Karpas-422 (cell line): ENCODE measurements around the gene ANO4. TPM values are rescaled to one million over a fixed set of nuclear protein-coding genes. Genes with fewer than 3 reads are reported as not detected.
"Not testable (repeated sequence)": the region's sequence is repeated elsewhere in the genome, so short reads cannot be mapped to it uniquely, and the experiment has no call there.

Experiments used
- DNase-seq: peaks from one replicate; pipeline ENCODE4 v3.0.0-alpha.2; 2015
- H2AFZ ChIP-seq: fragments of 200-600 bp; sonication (generic); 2 replicates; pipeline ENCODE4 v1.6.1; 2014; ENCODE audit warnings: antibody characterized with exemption, low read length, mixed read lengths
- H3K27ac ChIP-seq: fragments of 200-600 bp; sonication (generic); 2 replicates; pipeline ENCODE4 v1.5.1; 2014; ENCODE audit warnings: mild to moderate bottlenecking, low read length, moderate library complexity
- H3K27me3 ChIP-seq: fragments of 200-600 bp; sonication (generic); 2 replicates; pipeline ENCODE4 v1.6.1; 2014; ENCODE audit warnings: low read length, mixed read lengths
- H3K36me3 ChIP-seq: fragments of 200-600 bp; sonication (generic); 2 replicates; pipeline ENCODE4 v1.6.1; 2014; ENCODE audit warnings: low read length, mixed read lengths; ENCODE audit not compliant: insufficient read depth
- H3K4me1 ChIP-seq: fragments of 200-600 bp; sonication (generic); 2 replicates; pipeline ENCODE4 v1.6.1; 2014; ENCODE audit warnings: mild to moderate bottlenecking, low read length, mixed read lengths
- H3K4me2 ChIP-seq: fragments of 200-600 bp; sonication (generic); 2 replicates; pipeline ENCODE4 v1.6.1; 2014; ENCODE audit warnings: low read length, low read depth, mild to moderate bottlenecking; ENCODE audit not compliant: poor library complexity, severe bottlenecking
- H3K4me3 ChIP-seq: fragments of 200-600 bp; sonication (generic); 2 replicates; pipeline ENCODE4 v1.5.1; 2014; ENCODE audit warnings: mild to moderate bottlenecking, antibody characterized with exemption, low read length, mixed read lengths
- H3K79me2 ChIP-seq: fragments of 200-600 bp; sonication (generic); 2 replicates; pipeline ENCODE4 v1.6.1; 2014; ENCODE audit warnings: mild to moderate bottlenecking, low read length, mixed read lengths
- H3K9ac ChIP-seq: fragments of 200-600 bp; sonication (generic); 2 replicates; pipeline ENCODE4 v1.6.0; 2014; ENCODE audit warnings: low read length
- H3K9me2 ChIP-seq: fragments of 200-600 bp; sonication (generic), shearing (Covaris generic); replicated peaks from 2 replicates; pipeline ENCODE4 v1.6.0; 2014; ENCODE audit warnings: mild to moderate bottlenecking, low read length, moderate library complexity; ENCODE audit not compliant: insufficient read depth
- H3K9me3 ChIP-seq: fragments of 300-700, 200-600 bp; sonication (generic); 2 replicates; pipeline ENCODE4 v1.6.1; 2014; ENCODE audit warnings: low read length, mixed read lengths
- H4K20me1 ChIP-seq: fragments of 200-600 bp; sonication (generic); 2 replicates; pipeline ENCODE4 v1.6.1; 2014; ENCODE audit warnings: mild to moderate bottlenecking, antibody characterized with exemption, low read length, low read depth; ENCODE audit not compliant: insufficient read depth
- total RNA-seq: library from RNA; depleted of rRNA; stranded (reverse); fragments of >200 nt; shearing (Covaris generic); gene quantifications from 2 replicates; pipeline ENCODE4 v1.2.3, GENCODE V29; 2014; ENCODE audit warnings: low replicate concordance

ANO4 gene
- total RNA-seq, 1 experiment from 2014 or later: not detected

- Histone ChIP-seq H3K4me2 (no peak overlapping the region), H3K4me3 (no peak overlapping the region), H4K20me1 (no peaks in the 10 kb centered on the region), H3K9me2 (no peaks in the 10 kb centered on the region), H3K9ac (no peak overlapping the region), H3K36me3 (no peaks in the 10 kb centered on the region), H2AFZ (no peak overlapping the region), H3K27me3 (no peaks in the 10 kb centered on the region), H3K9me3 (no peaks in the 10 kb centered on the region), H3K79me2 (no peaks in the 10 kb centered on the region), H3K27ac (no peak overlapping the region), H3K4me1 (no peaks in the 10 kb centered on the region)
- no peak for DNase-seq
Measured at GRCh38 chr12:101055940-101056339, 261.4 kb downstream of the ANO4 start.

GRCh38 chr12:101062508-101062907 is 267.9 kb downstream of the ANO4 start:
- not testable (repeated sequence) for H3K9ac ChIP-seq, H3K4me1 ChIP-seq, H2AFZ ChIP-seq, DNase-seq, H3K9me3 ChIP-seq, H4K20me1 ChIP-seq, H3K79me2 ChIP-seq, H3K36me3 ChIP-seq, H3K4me3 ChIP-seq, H3K27ac ChIP-seq, H3K4me2 ChIP-seq, H3K9me2 ChIP-seq, H3K27me3 ChIP-seq

GRCh38 chr12:101064721-101065120 is 270.1 kb downstream of the ANO4 start:
- Histone ChIP-seq H3K79me2 (no peaks in the 10 kb centered on the region), H3K4me2 (no peak overlapping the region), H2AFZ (no peak overlapping the region), H3K9ac (no peak overlapping the region), H4K20me1 (no peaks in the 10 kb centered on the region), H3K9me3 (no peaks in the 10 kb centered on the region), H3K36me3 (no peaks in the 10 kb centered on the region), H3K27ac (no peak overlapping the region), H3K4me3 (no peak overlapping the region), H3K27me3 (no peaks in the 10 kb centered on the region), H3K4me1 (no peaks in the 10 kb centered on the region), H3K9me2 (no peaks in the 10 kb centered on the region)
- DNase-seq: no peak

- Histone ChIP-seq H3K4me1 (no peaks in the 10 kb centered on the region), H3K27me3 (no peaks in the 10 kb centered on the region), H3K9me3 (no peaks in the 10 kb centered on the region), H3K27ac (no peak overlapping the region), H3K79me2 (no peaks in the 10 kb centered on the region), H3K9ac (no peak overlapping the region), H3K4me2 (no peak overlapping the region), H3K9me2 (no peaks in the 10 kb centered on the region), H3K36me3 (no peaks in the 10 kb centered on the region), H4K20me1 (no peaks in the 10 kb centered on the region), H2AFZ (no peak overlapping the region), H3K4me3 (no peak overlapping the region)
- no peak for DNase-seq
Measured at GRCh38 chr12:101066489-101066888, 271.9 kb downstream of the ANO4 start.

- no peak overlapping the region for H3K4me2 ChIP-seq
- no peaks in the 10 kb centered on the region for H3K79me2 ChIP-seq
- H3K4me1 ChIP-seq: no peaks in the 10 kb centered on the region
- no peaks in the 10 kb centered on the region for H4K20me1 ChIP-seq
- H3K36me3 ChIP-seq: no peaks in the 10 kb centered on the region
- H3K27ac ChIP-seq: no peak overlapping the region
- no peaks in the 10 kb centered on the region for H3K27me3 ChIP-seq
- no peak overlapping the region for H3K4me3 ChIP-seq
- no peak overlapping the region for H3K9ac ChIP-seq
- DNase-seq: no peak
- no peaks in the 10 kb centered on the region for H3K9me2 ChIP-seq
- no peak overlapping the region for H2AFZ ChIP-seq
- H3K9me3 ChIP-seq: no peaks in the 10 kb centered on the region
Measured at GRCh38 chr12:101068402-101068801, 273.8 kb downstream of the ANO4 start.

- Histone ChIP-seq H3K4me2 (no peak overlapping the region), H3K4me3 (no peak overlapping the region), H3K9me3 (no peaks in the 10 kb centered on the region), H2AFZ (no peak overlapping the region), H3K9me2 (no peaks in the 10 kb centered on the region), H3K27ac (no peak overlapping the region), H3K79me2 (no peaks in the 10 kb centered on the region), H3K27me3 (no peaks in the 10 kb centered on the region), H3K36me3 (no peaks in the 10 kb centered on the region), H3K9ac (no peak overlapping the region), H4K20me1 (no peaks in the 10 kb centered on the region), H3K4me1 (no peaks in the 10 kb centered on the region)
- no peak for DNase-seq
Measured at GRCh38 chr12:101068836-101069235, 274.3 kb downstream of the ANO4 start.

- no peaks in the 10 kb centered on the region for H3K36me3 ChIP-seq
- no peaks in the 10 kb centered on the region for H3K79me2 ChIP-seq
- H2AFZ ChIP-seq: no peak overlapping the region
- H3K27me3 ChIP-seq: no peaks in the 10 kb centered on the region
- H3K9ac ChIP-seq: no peak overlapping the region
- H3K4me1 ChIP-seq: no peaks in the 10 kb centered on the region
- no peak overlapping the region for H3K27ac ChIP-seq
- H3K9me3 ChIP-seq: no peaks in the 10 kb centered on the region
- no peak for DNase-seq
- H4K20me1 ChIP-seq: no peaks in the 10 kb centered on the region
- H3K4me2 ChIP-seq: no peak overlapping the region
- no peaks in the 10 kb centered on the region for H3K9me2 ChIP-seq
- no peak overlapping the region for H3K4me3 ChIP-seq
Measured at GRCh38 chr12:101074940-101075680, 280.5 kb downstream of the ANO4 start.

- Histone ChIP-seq H3K9me2 (no peaks in the 10 kb centered on the region), H3K4me2 (no peak overlapping the region), H3K9me3 (no peaks in the 10 kb centered on the region), H4K20me1 (no peaks in the 10 kb centered on the region), H3K4me3 (no peak overlapping the region), H3K4me1 (no peaks in the 10 kb centered on the region), H3K79me2 (no peaks in the 10 kb centered on the region), H3K27me3 (no peaks in the 10 kb centered on the region), H2AFZ (no peak overlapping the region), H3K9ac (no peak overlapping the region), H3K36me3 (no peaks in the 10 kb centered on the region), H3K27ac (no peak overlapping the region)
- no peak for DNase-seq
Measured at GRCh38 chr12:101076921-101077320, 282.3 kb downstream of the ANO4 start.
